ENCODE results near the gene DYNLL2. TPM values are rescaled to one million over a fixed set of nuclear protein-coding genes. Genes with fewer than 3 reads are reported as not detected.
"Not testable (repeated sequence)": the region's sequence is repeated elsewhere in the genome, so short reads cannot be mapped to it uniquely, and the experiment has no call there.

Gene DYNLL2
- total RNA-seq, 2 experiments from 2014 or later: 29.4 to 29.7 TPM

- POLR2A ChIA-PET: interaction anchor here (1.1 kb wide), 1 partner anchor 27 kb away, joined by 3 read pairs; no protein-coding TSS in a partner anchor
- Mint-ChIP-seq H3K27me3 (peaks cover 15% of the 10 kb centered on the region), H3K27ac (no peak overlapping the region)
These were observed 30.1 kb upstream of the DYNLL2 start for GRCh38 chr17:58052945-58053715.

GRCh38 chr17:58054641-58055040 lies 28.6 kb upstream of the DYNLL2 start:
- Mint-ChIP-seq H3K36me3 (ENCODE audit: low read depth) (no peaks in the 10 kb centered on the region), H3K27ac (no peak overlapping the region), H3K4me1 (peaks cover 6% of the 10 kb centered on the region), H3K9me3 (no peaks in the 10 kb centered on the region), H3K27me3 (peaks cover 16% of the 10 kb centered on the region), H3K4me3 (no peak overlapping the region)
- POLR2A ChIA-PET: no interaction called here
- CTCF ChIA-PET: no interaction called here
- DNase-seq: no peak

More at GRCh38 chr17:58052945-58053715, 30.1 kb upstream of the DYNLL2 start:
- Mint-ChIP-seq H3K9me3 (no peaks in the 10 kb centered on the region), H3K36me3 (ENCODE audit: low read depth) (no peaks in the 10 kb centered on the region), H3K4me1 (peaks cover 6% of the 10 kb centered on the region), H3K4me3 (no peak overlapping the region)
- CTCF ChIA-PET: interaction anchor here (1.3 kb wide), 1 partner anchor 120 kb away, joined by 4 read pairs; no protein-coding TSS in a partner anchor
- DNase-seq: no peak

- peaks cover 6% of the 10 kb centered on the region for H3K4me1 Mint-ChIP-seq
- no peaks in the 10 kb centered on the region for H3K9me3 Mint-ChIP-seq
- DNase-seq: no peak
- H3K27ac Mint-ChIP-seq: no peak overlapping the region
- POLR2A ChIA-PET: no interaction called here
- CTCF ChIA-PET: no interaction called here
- no peaks in the 10 kb centered on the region for H3K36me3 Mint-ChIP-seq (ENCODE audit: low read depth)
- peaks cover 19% of the 10 kb centered on the region for H3K27me3 Mint-ChIP-seq
- no peak overlapping the region for H3K4me3 Mint-ChIP-seq
These were observed 26.7 kb upstream of the DYNLL2 start for GRCh38 chr17:58056476-58056875.

GRCh38 chr17:58059141-58059540 lies 24.1 kb upstream of the DYNLL2 start:
- H3K36me3 Mint-ChIP-seq (ENCODE audit: low read depth): no peaks in the 10 kb centered on the region
- peaks cover 9% of the 10 kb centered on the region for H3K27me3 Mint-ChIP-seq
- DNase-seq: no peak
- no peak overlapping the region for H3K4me3 Mint-ChIP-seq
- no peaks in the 10 kb centered on the region for H3K4me1 Mint-ChIP-seq
- H3K9me3 Mint-ChIP-seq: no peaks in the 10 kb centered on the region
- POLR2A ChIA-PET: no interaction called here
- CTCF ChIA-PET: interaction anchor here (0.5 to 1.4 kb wide), 2 partner anchors 124 to 191 kb away, joined by 3 to 4 read pairs; no protein-coding TSS in a partner anchor
- H3K27ac Mint-ChIP-seq: no peak overlapping the region

- CTCF ChIA-PET: no interaction called here
- H3K9me3 Mint-ChIP-seq: no peaks in the 10 kb centered on the region
- no peak overlapping the region for H3K27ac Mint-ChIP-seq
- no peaks in the 10 kb centered on the region for H3K4me1 Mint-ChIP-seq
- no peak for DNase-seq
- H3K36me3 Mint-ChIP-seq (ENCODE audit: low read depth): no peaks in the 10 kb centered on the region
- H3K27me3 Mint-ChIP-seq: peaks cover 6% of the 10 kb centered on the region
- POLR2A ChIA-PET: interaction anchor here (1.6 kb wide), 1 partner anchor 53 kb away, joined by 4 read pairs; the partner anchor contains the start of gene SRSF1
- H3K4me3 Mint-ChIP-seq: no peak overlapping the region
These were observed 22.5 kb upstream of the DYNLL2 start for GRCh38 chr17:58060596-58061191.

- POLR2A ChIA-PET: no interaction called here
- peaks cover 6% of the 10 kb centered on the region for H3K27me3 Mint-ChIP-seq
These were observed 21.5 kb upstream of the DYNLL2 start for GRCh38 chr17:58061672-58062071.

GRCh38 chr17:58065238-58065637 lies 18.0 kb upstream of the DYNLL2 start:
- DNase-seq: no peak
- ChIA-PET POLR2A (no interaction called here), CTCF (no interaction called here)
- Mint-ChIP-seq H3K9me3 (no peaks in the 10 kb centered on the region), H3K4me3 (no peak overlapping the region), H3K27ac (no peak overlapping the region), H3K4me1 (no peaks in the 10 kb centered on the region), H3K27me3 (peaks cover 9% of the 10 kb centered on the region), H3K36me3 (ENCODE audit: low read depth) (no peaks in the 10 kb centered on the region)

More at GRCh38 chr17:58061672-58062071, 21.5 kb upstream of the DYNLL2 start:
- DNase-seq: no peak
- no peaks in the 10 kb centered on the region for H3K4me1 Mint-ChIP-seq
- no peaks in the 10 kb centered on the region for H3K9me3 Mint-ChIP-seq
- CTCF ChIA-PET: no interaction called here
- no peaks in the 10 kb centered on the region for H3K36me3 Mint-ChIP-seq (ENCODE audit: low read depth)
- H3K27ac Mint-ChIP-seq: no peak overlapping the region
- H3K4me3 Mint-ChIP-seq: no peak overlapping the region

GRCh38 chr17:58066401-58066800 lies 16.8 kb upstream of the DYNLL2 start:
- CTCF ChIA-PET: interaction anchor here (0.7 kb wide), 1 partner anchor 57 kb away, joined by 3 read pairs; no protein-coding TSS in a partner anchor
- POLR2A ChIA-PET: no interaction called here
- H3K36me3 Mint-ChIP-seq (ENCODE audit: low read depth): no peaks in the 10 kb centered on the region
- H3K27me3 Mint-ChIP-seq: peaks cover 18% of the 10 kb centered on the region
- DNase-seq: no peak
- no peak overlapping the region for H3K4me3 Mint-ChIP-seq
- H3K9me3 Mint-ChIP-seq: no peaks in the 10 kb centered on the region
- no peak overlapping the region for H3K27ac Mint-ChIP-seq
- no peaks in the 10 kb centered on the region for H3K4me1 Mint-ChIP-seq

GRCh38 chr17:58072862-58073261 lies 10.4 kb upstream of the DYNLL2 start:
- no peaks in the 10 kb centered on the region for H3K36me3 Mint-ChIP-seq (ENCODE audit: low read depth)
- no peaks in the 10 kb centered on the region for H3K9me3 Mint-ChIP-seq
- POLR2A ChIA-PET: no interaction called here
- no peak overlapping the region for H3K27ac Mint-ChIP-seq
- CTCF ChIA-PET: no interaction called here
- H3K4me3 Mint-ChIP-seq: no peak overlapping the region
- no peak for DNase-seq
- peaks cover 46% of the 10 kb centered on the region for H3K27me3 Mint-ChIP-seq
- no peaks in the 10 kb centered on the region for H3K4me1 Mint-ChIP-seq

GRCh38 chr17:58073266-58073665 lies 10.0 kb upstream of the DYNLL2 start:
- H3K4me3 Mint-ChIP-seq; H3K9me3 Mint-ChIP-seq; DNase-seq; H3K27ac Mint-ChIP-seq; CTCF ChIA-PET; POLR2A ChIA-PET; H3K36me3 Mint-ChIP-seq (ENCODE audit: low read depth); H3K4me1 Mint-ChIP-seq: not testable (repeated sequence)
- H3K27me3 Mint-ChIP-seq: peaks cover 50% of the 10 kb centered on the region

- CTCF ChIA-PET: not testable (repeated sequence)
- H3K27me3 Mint-ChIP-seq: peaks cover 57% of the 10 kb centered on the region
These were observed 8.8 kb upstream of the DYNLL2 start for GRCh38 chr17:58074406-58074805.

GRCh38 chr17:58079300-58080033 lies 3.8 kb upstream of the DYNLL2 start:
- CTCF ChIA-PET: no interaction called here

More at GRCh38 chr17:58074406-58074805, 8.8 kb upstream of the DYNLL2 start:
- H3K9me3 Mint-ChIP-seq; DNase-seq; POLR2A ChIA-PET; H3K27ac Mint-ChIP-seq; H3K4me3 Mint-ChIP-seq; H3K4me1 Mint-ChIP-seq; H3K36me3 Mint-ChIP-seq (ENCODE audit: low read depth): not testable (repeated sequence)

More at GRCh38 chr17:58079300-58080033, 3.8 kb upstream of the DYNLL2 start:
- Mint-ChIP-seq H3K4me1 (peaks cover 4% of the 10 kb centered on the region), H3K27ac (no peak overlapping the region), H3K9me3 (no peaks in the 10 kb centered on the region), H3K36me3 (ENCODE audit: low read depth) (peaks cover 1% of the 10 kb centered on the region), H3K27me3 (peaks cover 48% of the 10 kb centered on the region), H3K4me3 (no peak overlapping the region)
- no peak for DNase-seq
- POLR2A ChIA-PET: interaction anchor here (1.0 kb wide), 1 partner anchor 26 kb away, joined by 3 read pairs; no protein-coding TSS in a partner anchor
